Measurements from ENCODE around the gene NMNAT2.

NMNAT2 gene

DNA sequence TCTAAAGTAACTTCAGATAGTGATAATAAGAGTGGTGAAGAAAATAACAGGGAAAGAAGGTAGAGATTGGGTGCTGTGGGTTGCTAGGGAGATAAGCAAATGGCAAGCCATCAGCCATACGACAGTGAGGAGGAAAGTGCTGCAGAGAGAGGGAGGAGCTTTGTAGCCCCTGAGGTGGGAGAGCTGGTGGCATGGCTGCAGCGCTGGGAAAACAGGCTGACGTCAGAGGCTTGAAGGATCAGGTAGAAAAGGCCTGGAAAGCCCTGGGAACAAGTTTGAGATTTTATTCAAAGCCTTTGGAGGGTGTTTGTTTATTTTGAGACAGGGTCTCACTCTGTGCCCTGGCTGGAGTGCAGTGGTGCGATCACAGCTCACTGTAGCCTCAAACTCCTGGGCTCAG is 109.5 kb downstream of the NMNAT2 start:
- no peak for DNase-seq (ENCODE audit: low read depth)
- Histone ChIP-seq H3K9ac (ENCODE audit: low read length) (no peak overlapping the region), H3K27me3 (replicated peaks; ENCODE audit: control insufficient read depth, insufficient read depth, low read length) (no peaks in the 10 kb centered on the region), H3K36me3 (ENCODE audit: control insufficient read depth, insufficient read depth, low read length, severe bottlenecking) (no peaks in the 10 kb centered on the region), H3K9me3 (ENCODE audit: control insufficient read depth, low read length) (no peaks in the 10 kb centered on the region), H3K4me1 (ENCODE audit: control insufficient read depth, insufficient read depth, low read length) (peaks cover 28% of the 10 kb centered on the region), H3K4me3 (ENCODE audit: low read length) (no peak overlapping the region)

DNA sequence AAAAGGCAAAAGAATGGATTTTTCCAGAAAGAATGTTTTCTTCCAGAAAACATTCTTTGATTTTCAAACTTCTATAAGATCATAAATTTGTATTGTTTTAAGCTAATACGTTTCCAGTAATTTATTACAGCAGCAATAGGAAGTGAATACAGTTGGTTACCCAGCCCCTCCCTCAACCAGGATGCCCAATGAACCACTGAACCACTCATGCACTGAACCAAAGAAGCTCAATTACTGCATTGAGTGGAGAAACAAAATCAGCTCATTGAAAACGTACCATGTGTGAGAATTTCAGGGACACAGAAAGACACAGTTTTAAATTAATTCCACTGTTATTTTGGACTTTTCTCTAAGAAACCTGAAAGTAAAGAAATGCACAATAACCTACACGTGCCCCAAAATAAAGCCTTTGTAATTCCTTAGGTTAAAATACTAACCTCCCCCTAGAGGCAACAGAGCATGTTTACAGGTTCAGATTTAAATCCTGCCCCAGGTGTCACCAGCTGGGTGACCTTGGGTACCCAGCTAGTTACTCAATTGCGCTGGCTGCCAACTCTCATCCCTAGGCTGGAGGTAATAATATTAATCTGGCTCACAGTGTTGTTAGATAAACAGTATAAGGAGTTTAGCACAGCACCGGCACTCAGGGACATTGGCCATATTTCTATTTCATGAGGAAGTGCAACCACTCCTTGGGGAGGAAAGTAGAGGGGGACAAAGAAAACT is 111.7 kb downstream of the NMNAT2 start:
- Histone ChIP-seq H3K9ac (ENCODE audit: low read length) (no peak overlapping the region), H3K4me1 (ENCODE audit: control insufficient read depth, insufficient read depth, low read length) (peaks cover 39% of the 10 kb centered on the region), H3K9me3 (ENCODE audit: control insufficient read depth, low read length) (no peaks in the 10 kb centered on the region), H3K4me3 (ENCODE audit: low read length) (no peak overlapping the region), H3K36me3 (ENCODE audit: control insufficient read depth, insufficient read depth, low read length, severe bottlenecking) (no peaks in the 10 kb centered on the region), H3K27me3 (replicated peaks; ENCODE audit: control insufficient read depth, insufficient read depth, low read length) (no peaks in the 10 kb centered on the region)
- no peak for DNase-seq (ENCODE audit: low read depth)

DNA sequence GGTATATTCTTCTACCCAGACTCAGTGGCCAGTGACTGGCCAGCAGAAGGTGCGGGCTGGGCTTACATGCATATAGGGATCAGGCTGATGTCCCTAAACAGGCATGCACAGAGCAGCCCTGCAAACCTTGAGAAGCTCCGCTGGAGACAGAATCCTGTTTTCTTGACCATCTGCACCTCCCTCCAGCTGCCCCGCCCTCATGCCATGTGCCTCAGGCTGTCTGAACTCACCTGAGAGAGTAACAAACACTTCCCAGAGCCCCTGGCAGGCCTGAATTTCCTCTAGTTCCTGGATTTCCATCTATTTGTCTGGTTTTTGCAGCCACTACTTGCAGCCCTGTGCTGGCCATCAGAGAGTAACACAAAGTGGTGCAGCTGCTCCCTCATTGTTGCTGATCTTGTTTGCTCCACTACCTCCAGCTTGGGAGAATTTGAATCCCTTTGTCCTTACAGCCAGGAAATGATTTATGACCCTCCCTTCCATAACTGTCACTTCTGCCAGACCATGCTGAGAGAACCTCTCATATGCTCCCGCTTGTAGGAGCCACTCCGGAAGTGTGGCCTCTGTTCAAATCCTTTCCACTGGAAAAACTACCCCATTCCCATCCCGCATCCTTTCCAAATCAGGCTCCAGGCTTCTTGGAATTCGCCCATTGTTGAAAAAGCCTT is 113.6 kb downstream of the NMNAT2 start:
- H3K9me3 ChIP-seq (ENCODE audit: control insufficient read depth, low read length), result no peaks in the 10 kb centered on the region
- no peaks in the 10 kb centered on the region for H3K36me3 ChIP-seq (ENCODE audit: control insufficient read depth, insufficient read depth, low read length, severe bottlenecking)
- H3K4me1 ChIP-seq (ENCODE audit: control insufficient read depth, insufficient read depth, low read length), result peaks cover 25% of the 10 kb centered on the region
- no peak for DNase-seq (ENCODE audit: low read depth)
- H3K4me3 ChIP-seq (ENCODE audit: low read length), result no peak overlapping the region
- H3K9ac ChIP-seq (ENCODE audit: low read length), result no peak overlapping the region
- H3K27me3 ChIP-seq (replicated peaks; ENCODE audit: control insufficient read depth, insufficient read depth, low read length), result no peaks in the 10 kb centered on the region

DNA sequence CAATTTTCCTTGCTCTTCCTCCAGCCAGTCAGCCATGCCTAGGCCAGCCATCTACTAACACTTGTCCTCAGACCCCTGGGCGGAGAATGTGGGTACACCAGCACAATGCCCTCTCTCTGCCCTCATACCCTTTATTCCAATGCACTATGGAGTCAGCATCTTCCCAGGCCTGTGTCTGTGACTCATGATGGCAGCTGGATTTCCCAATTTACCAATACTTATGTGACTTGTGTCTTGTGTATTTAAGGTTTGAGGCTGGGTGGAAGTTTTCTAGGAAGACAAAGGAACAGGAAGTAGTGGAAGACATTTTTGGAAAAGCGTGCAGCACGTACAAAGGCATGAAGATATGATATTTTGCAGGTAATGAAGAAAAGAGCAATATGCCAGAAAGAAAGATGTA is 114.3 kb downstream of the NMNAT2 start:
- DNase-seq (ENCODE audit: low read depth), result peak; percentile 23
- no peak overlapping the region for H3K9ac ChIP-seq (ENCODE audit: low read length)
- no peaks in the 10 kb centered on the region for H3K9me3 ChIP-seq (ENCODE audit: control insufficient read depth, low read length)
- H3K36me3 ChIP-seq (ENCODE audit: control insufficient read depth, insufficient read depth, low read length, severe bottlenecking), result no peaks in the 10 kb centered on the region
- no peak overlapping the region for H3K4me3 ChIP-seq (ENCODE audit: low read length)
- H3K27me3 ChIP-seq (replicated peaks; ENCODE audit: control insufficient read depth, insufficient read depth, low read length), result no peaks in the 10 kb centered on the region
- H3K4me1 ChIP-seq (ENCODE audit: control insufficient read depth, insufficient read depth, low read length), result peaks cover 25% of the 10 kb centered on the region

DNA sequence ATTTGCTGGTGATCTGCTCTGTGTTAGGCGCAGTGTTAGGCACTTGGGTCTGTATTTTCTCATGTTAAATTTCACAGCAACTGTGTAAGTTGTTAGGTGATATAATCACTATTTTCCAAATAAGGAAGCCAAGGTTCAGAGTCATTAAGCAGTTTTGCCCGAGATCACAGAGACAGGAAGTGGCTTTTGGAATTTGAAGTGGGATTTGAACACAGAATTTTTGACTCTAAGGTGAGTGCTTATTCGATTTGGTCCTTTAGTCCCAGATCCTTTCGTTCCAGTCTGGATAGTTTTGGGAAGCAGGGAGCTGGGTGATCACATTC is 114.9 kb downstream of the NMNAT2 start:
- H3K9ac ChIP-seq (ENCODE audit: low read length), result no peak overlapping the region
- H3K4me3 ChIP-seq (ENCODE audit: low read length), result peak overlapping the region; percentile 6
- DNase-seq (ENCODE audit: low read depth), result no peak
- no peaks in the 10 kb centered on the region for H3K9me3 ChIP-seq (ENCODE audit: control insufficient read depth, low read length)
- H3K27me3 ChIP-seq (replicated peaks; ENCODE audit: control insufficient read depth, insufficient read depth, low read length), result no peaks in the 10 kb centered on the region
- H3K4me1 ChIP-seq (ENCODE audit: control insufficient read depth, insufficient read depth, low read length), result peaks cover 25% of the 10 kb centered on the region
- no peaks in the 10 kb centered on the region for H3K36me3 ChIP-seq (ENCODE audit: control insufficient read depth, insufficient read depth, low read length, severe bottlenecking)

DNA sequence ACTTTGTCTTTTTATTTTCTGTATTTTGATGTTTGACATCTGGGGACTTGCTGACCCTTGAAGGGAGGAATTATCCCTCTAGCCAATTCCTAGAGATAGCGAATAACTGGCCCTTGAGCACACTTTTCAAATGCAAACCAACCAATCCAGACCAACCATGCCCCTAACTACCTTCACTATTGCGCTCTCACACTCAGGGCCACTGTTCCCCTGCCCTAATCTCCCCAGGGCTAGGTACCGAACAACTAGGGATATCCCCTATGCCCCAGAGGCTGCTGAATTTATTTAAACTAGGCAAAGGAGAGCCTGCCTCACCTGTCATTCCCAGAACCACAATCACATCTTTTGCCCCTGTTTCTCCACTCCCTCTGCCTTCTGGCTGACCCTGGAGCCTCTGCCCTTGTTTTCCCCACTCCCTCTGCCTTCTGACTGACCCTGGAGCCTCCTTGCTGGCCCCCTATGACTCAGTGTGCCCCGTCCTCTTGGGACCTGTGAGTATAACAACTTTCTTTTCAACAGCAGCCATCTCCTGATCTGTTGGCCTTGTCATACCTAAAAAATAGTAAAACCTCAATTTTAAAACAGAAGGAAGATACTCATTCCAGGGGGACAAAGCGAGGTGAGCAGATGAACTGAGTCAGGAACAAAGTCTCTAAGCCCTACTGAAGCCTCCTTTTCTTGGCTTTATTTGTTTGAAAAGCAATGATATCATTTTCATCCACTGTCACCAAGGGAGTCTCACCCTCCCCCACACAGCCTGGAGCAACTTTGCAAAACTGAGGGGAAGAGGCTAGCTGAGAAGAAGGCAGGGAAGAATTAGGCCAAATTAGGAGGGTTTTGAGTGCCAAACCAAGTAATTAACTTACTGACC is 115.5 kb downstream of the NMNAT2 start:
- Histone ChIP-seq H3K9ac (ENCODE audit: low read length) (no peak overlapping the region), H3K36me3 (ENCODE audit: control insufficient read depth, insufficient read depth, low read length, severe bottlenecking) (no peaks in the 10 kb centered on the region), H3K9me3 (ENCODE audit: control insufficient read depth, low read length) (no peaks in the 10 kb centered on the region), H3K4me3 (ENCODE audit: low read length) (peak overlapping the region; percentile 6), H3K4me1 (ENCODE audit: control insufficient read depth, insufficient read depth, low read length) (peaks cover 25% of the 10 kb centered on the region), H3K27me3 (replicated peaks; ENCODE audit: control insufficient read depth, insufficient read depth, low read length) (no peaks in the 10 kb centered on the region)
- DNase-seq (ENCODE audit: low read depth), result peak; percentile 23

DNA sequence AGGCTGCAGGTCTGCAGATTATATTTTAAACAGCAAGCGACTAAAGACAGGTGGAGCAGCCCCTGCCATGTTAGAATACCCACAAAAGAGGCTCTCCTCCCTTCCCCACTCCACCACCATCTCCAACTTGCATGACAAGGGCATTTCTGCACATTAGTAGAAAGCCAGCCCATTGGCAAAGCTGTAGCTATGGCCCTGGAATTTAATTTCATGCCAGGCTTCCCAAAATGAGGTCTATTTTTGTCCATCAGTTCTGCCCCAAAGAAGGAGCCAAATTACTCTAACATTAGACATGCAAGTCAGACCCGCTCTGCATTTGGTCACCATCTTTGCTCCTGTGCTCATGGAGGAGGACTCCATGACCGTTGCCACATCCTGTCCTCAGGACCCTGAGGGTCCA is 116.9 kb downstream of the NMNAT2 start:
- Histone ChIP-seq H3K9me3 (ENCODE audit: control insufficient read depth, low read length) (no peaks in the 10 kb centered on the region), H3K4me3 (ENCODE audit: low read length) (no peak overlapping the region), H3K27me3 (replicated peaks; ENCODE audit: control insufficient read depth, insufficient read depth, low read length) (no peaks in the 10 kb centered on the region), H3K4me1 (ENCODE audit: control insufficient read depth, insufficient read depth, low read length) (peaks cover 25% of the 10 kb centered on the region), H3K9ac (ENCODE audit: low read length) (no peak overlapping the region), H3K36me3 (ENCODE audit: control insufficient read depth, insufficient read depth, low read length, severe bottlenecking) (no peaks in the 10 kb centered on the region)
- DNase-seq (ENCODE audit: low read depth), result no peak

DNA sequence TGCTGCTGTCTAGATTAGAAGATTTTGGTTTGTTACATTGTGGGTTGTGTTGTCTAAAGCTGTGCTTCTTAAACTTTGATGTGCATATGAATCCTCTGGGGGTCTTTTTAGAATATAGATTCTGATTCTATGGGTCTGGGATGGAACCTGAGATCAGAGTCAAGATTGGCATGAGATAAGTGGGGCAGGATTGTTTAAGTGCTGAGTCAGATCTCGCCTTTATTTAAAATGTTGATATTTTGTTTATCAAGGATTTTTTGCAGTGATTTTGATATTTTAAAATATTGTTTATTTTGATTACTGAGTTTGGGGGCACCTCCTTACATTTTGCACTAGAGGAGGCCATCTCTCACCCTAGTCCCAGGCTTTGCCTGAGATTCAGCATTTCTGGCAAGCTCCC is 117.4 kb downstream of the NMNAT2 start:
- H3K9ac ChIP-seq (ENCODE audit: low read length), result no peak overlapping the region
- no peak for DNase-seq (ENCODE audit: low read depth)
- H3K36me3 ChIP-seq (ENCODE audit: control insufficient read depth, insufficient read depth, low read length, severe bottlenecking), result no peaks in the 10 kb centered on the region
- H3K9me3 ChIP-seq (ENCODE audit: control insufficient read depth, low read length), result no peaks in the 10 kb centered on the region
- H3K4me1 ChIP-seq (ENCODE audit: control insufficient read depth, insufficient read depth, low read length), result peaks cover 25% of the 10 kb centered on the region
- H3K4me3 ChIP-seq (ENCODE audit: low read length), result no peak overlapping the region
- no peaks in the 10 kb centered on the region for H3K27me3 ChIP-seq (replicated peaks; ENCODE audit: control insufficient read depth, insufficient read depth, low read length)

DNA sequence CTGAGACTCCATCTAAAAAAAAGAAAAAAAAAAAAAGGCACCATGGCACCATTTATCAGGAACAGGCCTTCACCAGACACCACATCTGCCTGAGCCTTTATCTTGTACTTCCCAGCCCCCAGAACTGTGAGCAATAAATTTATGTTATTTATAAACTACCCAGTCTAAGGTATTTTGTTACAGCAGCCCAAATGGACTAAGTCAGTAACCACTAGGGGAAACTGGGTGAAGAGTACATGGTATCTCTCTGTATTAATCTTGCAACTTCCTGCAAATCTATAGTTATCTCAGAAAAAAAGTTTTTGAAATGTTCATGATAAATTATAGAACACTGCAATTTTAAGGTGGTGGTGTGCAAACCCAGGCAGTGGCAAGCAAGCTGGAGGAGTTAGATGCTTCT is 117.8 kb downstream of the NMNAT2 start:
- no peaks in the 10 kb centered on the region for H3K9me3 ChIP-seq (ENCODE audit: control insufficient read depth, low read length)
- H3K27me3 ChIP-seq (replicated peaks; ENCODE audit: control insufficient read depth, insufficient read depth, low read length), result no peaks in the 10 kb centered on the region
- H3K36me3 ChIP-seq (ENCODE audit: control insufficient read depth, insufficient read depth, low read length, severe bottlenecking), result no peaks in the 10 kb centered on the region
- no peak overlapping the region for H3K4me3 ChIP-seq (ENCODE audit: low read length)
- H3K4me1 ChIP-seq (ENCODE audit: control insufficient read depth, insufficient read depth, low read length), result peaks cover 25% of the 10 kb centered on the region
- no peak overlapping the region for H3K9ac ChIP-seq (ENCODE audit: low read length)
- DNase-seq (ENCODE audit: low read depth), result no peak

DNA sequence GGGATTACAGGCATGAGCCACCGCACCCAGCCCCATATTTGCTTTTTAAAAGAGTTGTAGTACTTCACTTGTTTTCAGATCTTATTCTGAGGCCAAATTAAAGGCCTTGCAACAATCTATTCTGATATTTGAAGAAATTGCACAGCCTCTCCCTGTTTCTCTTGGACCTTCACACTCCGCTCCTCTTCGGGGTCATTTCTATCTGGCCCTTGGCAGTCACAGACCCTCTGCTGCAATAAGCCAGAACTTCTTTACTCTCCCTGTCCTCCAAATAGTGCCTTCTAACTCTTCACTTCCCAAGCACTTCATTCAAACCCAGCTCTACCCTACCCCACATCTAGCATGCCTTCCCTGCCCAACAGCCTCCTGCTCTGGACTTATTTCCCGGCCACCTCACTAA is 121.4 kb downstream of the NMNAT2 start:
- Histone ChIP-seq H3K36me3 (ENCODE audit: control insufficient read depth, insufficient read depth, low read length, severe bottlenecking) (no peaks in the 10 kb centered on the region), H3K9ac (ENCODE audit: low read length) (no peak overlapping the region), H3K9me3 (ENCODE audit: control insufficient read depth, low read length) (no peaks in the 10 kb centered on the region), H3K4me3 (ENCODE audit: low read length) (no peak overlapping the region), H3K27me3 (replicated peaks; ENCODE audit: control insufficient read depth, insufficient read depth, low read length) (no peaks in the 10 kb centered on the region), H3K4me1 (ENCODE audit: control insufficient read depth, insufficient read depth, low read length) (peaks cover 2% of the 10 kb centered on the region)
- DNase-seq (ENCODE audit: low read depth), result no peak

DNA sequence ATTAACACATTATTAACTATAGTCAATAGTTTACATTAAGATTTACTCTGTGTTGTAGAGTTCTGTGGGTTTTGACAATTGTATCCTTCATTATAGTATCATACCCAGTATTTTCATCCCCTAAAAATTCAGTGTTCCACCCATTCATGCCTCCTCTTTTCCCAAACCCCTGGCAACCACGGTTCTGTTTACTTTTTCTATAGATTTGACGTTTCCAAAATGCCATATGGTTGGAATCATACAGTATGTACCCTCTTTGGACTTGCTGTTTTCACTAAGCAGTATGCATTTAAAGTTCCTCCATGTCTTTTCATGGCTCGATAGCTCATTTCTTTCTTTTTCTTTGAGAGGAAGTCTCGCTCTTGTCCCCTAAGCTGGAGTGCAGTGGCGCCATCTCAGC is 122.7 kb downstream of the NMNAT2 start:
- H3K4me3 ChIP-seq (ENCODE audit: low read length), result no peak overlapping the region
- no peaks in the 10 kb centered on the region for H3K27me3 ChIP-seq (replicated peaks; ENCODE audit: control insufficient read depth, insufficient read depth, low read length)
- H3K4me1 ChIP-seq (ENCODE audit: control insufficient read depth, insufficient read depth, low read length), result peaks cover 7% of the 10 kb centered on the region
- DNase-seq (ENCODE audit: low read depth), result no peak
- H3K9ac ChIP-seq (ENCODE audit: low read length), result no peak overlapping the region
- no peaks in the 10 kb centered on the region for H3K9me3 ChIP-seq (ENCODE audit: control insufficient read depth, low read length)
- no peaks in the 10 kb centered on the region for H3K36me3 ChIP-seq (ENCODE audit: control insufficient read depth, insufficient read depth, low read length, severe bottlenecking)

All from adipocyte (in vitro differentiated cells).